HCT116 (cell line): ENCODE data around the gene BCKDK.

Experiments used
- EZH2 ChIP-seq: fragments of 200-600 bp; sonication (generic); IDR thresholded peaks from 2 replicates; pipeline ENCODE4 v1.6.1; 2017; ENCODE audit warnings: antibody characterized with exemption, mixed run types
- FOSL1 ChIP-seq: IDR thresholded peaks from 2 replicates; pipeline ENCODE4 v1.6.1; 2012; ENCODE audit warnings: low read depth
- POLR2A ChIP-seq: IDR thresholded peaks from 2 replicates; pipeline ENCODE4 v1.7.0; 2011; ENCODE audit warnings: borderline replicate concordance; ENCODE audit not compliant: insufficient read depth, insufficient read length; ENCODE audit errors: extremely low read depth
- POLR2AphosphoS5 ChIP-seq: IDR thresholded peaks from 2 replicates; pipeline ENCODE4 v1.6.1; 2011; ENCODE audit warnings: mild to moderate bottlenecking, low read depth, low read length, moderate library complexity
- RAD21 ChIP-seq: IDR thresholded peaks from 2 replicates; pipeline ENCODE4 v1.6.1; 2012; ENCODE audit warnings: low read depth, mild to moderate bottlenecking
- SIN3A ChIP-seq: IDR thresholded peaks from 2 replicates; pipeline ENCODE4 v1.6.1; 2012; ENCODE audit warnings: low read depth
- ZFX ChIP-seq: fragments of 450-650 bp; IDR thresholded peaks from 2 replicates; pipeline ENCODE4 v1.6.1; 2017
- ZNF274 ChIP-seq: fragments of 200-500 bp; sonication (Bioruptor generic); IDR thresholded peaks from 2 replicates; pipeline ENCODE4 v1.6.1; 2014; ENCODE audit warnings: mild to moderate bottlenecking, low read depth, low read length, inconsistent platforms
- TF ChIP-seq, protein P1 (sequence below), 3 experiments: fragments of 200-600 bp in 1 of 3; sonication (generic) in 1 of 3; IDR thresholded peaks in 2 of 3; conservative IDR thresholded peaks in 1 of 3; 2 replicates each; pipeline ENCODE4 v1.5.1; 2012 to 2017; ENCODE audit warnings: low read depth in 2 of 3, low read length in 2 of 3, antibody characterized with exemption in 1 of 3, borderline replicate concordance in 1 of 3, control low read depth in 1 of 3, mild to moderate bottlenecking in 1 of 3, mixed read lengths in 1 of 3, mixed run types in 1 of 3, moderate library complexity in 1 of 3; ENCODE audit not compliant: insufficient read depth in 1 of 3
- TF ChIP-seq, protein P2 (sequence below): IDR thresholded peaks from 2 replicates; pipeline ENCODE4 v1.6.1; 2012
- TF ChIP-seq, protein P3 (sequence below): IDR thresholded peaks from 2 replicates; pipeline ENCODE4 v1.6.1; 2012; ENCODE audit warnings: low read depth
- TF ChIP-seq, protein P4 (sequence below): IDR thresholded peaks from 2 replicates; pipeline ENCODE4 v1.6.1; 2011; ENCODE audit warnings: mild to moderate bottlenecking, low read length, moderate library complexity; ENCODE audit not compliant: insufficient replicate concordance; ENCODE audit errors: extremely low read depth

DNA sequence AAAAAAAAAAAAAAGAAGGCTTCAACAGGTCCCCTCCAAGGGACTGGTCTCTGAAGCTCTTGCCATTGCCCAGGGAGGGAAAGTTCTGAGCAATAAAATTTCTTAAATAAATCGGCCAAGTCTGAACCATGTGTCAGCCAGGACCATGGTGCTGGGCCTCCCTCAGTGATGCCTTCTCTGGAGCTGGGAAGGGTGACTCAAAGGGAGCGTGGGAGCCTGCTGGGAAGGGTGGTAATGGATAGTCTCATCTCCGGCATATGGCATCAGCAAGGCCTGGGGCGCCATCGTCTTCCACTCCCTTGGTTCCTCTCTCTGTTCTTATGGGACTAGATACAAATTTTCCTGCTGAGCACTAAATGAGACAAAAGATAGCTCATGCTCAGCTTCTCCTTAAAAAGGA, 15.9 kb upstream of the BCKDK start:
- TF ChIP-seq POLR2AphosphoS5 = no peak
- TF ChIP-seq ZFX = no peak
- TF ChIP-seq, protein P1, sequence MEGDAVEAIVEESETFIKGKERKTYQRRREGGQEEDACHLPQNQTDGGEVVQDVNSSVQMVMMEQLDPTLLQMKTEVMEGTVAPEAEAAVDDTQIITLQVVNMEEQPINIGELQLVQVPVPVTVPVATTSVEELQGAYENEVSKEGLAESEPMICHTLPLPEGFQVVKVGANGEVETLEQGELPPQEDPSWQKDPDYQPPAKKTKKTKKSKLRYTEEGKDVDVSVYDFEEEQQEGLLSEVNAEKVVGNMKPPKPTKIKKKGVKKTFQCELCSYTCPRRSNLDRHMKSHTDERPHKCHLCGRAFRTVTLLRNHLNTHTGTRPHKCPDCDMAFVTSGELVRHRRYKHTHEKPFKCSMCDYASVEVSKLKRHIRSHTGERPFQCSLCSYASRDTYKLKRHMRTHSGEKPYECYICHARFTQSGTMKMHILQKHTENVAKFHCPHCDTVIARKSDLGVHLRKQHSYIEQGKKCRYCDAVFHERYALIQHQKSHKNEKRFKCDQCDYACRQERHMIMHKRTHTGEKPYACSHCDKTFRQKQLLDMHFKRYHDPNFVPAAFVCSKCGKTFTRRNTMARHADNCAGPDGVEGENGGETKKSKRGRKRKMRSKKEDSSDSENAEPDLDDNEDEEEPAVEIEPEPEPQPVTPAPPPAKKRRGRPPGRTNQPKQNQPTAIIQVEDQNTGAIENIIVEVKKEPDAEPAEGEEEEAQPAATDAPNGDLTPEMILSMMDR (IDR thresholded peaks at IDR 0.05 in 2 of 3, conservative IDR thresholded peaks at IDR 0.05 in 1 of 3; ENCODE audit: borderline replicate concordance in 1 of 3, insufficient read depth in 1 of 3, low read depth in 2 of 3, low read length in 2 of 3) = no peak
- no peak for TF ChIP-seq POLR2A
- TF ChIP-seq, protein P2, sequence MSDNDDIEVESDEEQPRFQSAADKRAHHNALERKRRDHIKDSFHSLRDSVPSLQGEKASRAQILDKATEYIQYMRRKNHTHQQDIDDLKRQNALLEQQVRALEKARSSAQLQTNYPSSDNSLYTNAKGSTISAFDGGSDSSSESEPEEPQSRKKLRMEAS = no peak
- TF ChIP-seq FOSL1 = no peak
- no peak for TF ChIP-seq RAD21
- TF ChIP-seq EZH2 = no peak
- TF ChIP-seq ZNF274 = no peak
- TF ChIP-seq, protein P3, sequence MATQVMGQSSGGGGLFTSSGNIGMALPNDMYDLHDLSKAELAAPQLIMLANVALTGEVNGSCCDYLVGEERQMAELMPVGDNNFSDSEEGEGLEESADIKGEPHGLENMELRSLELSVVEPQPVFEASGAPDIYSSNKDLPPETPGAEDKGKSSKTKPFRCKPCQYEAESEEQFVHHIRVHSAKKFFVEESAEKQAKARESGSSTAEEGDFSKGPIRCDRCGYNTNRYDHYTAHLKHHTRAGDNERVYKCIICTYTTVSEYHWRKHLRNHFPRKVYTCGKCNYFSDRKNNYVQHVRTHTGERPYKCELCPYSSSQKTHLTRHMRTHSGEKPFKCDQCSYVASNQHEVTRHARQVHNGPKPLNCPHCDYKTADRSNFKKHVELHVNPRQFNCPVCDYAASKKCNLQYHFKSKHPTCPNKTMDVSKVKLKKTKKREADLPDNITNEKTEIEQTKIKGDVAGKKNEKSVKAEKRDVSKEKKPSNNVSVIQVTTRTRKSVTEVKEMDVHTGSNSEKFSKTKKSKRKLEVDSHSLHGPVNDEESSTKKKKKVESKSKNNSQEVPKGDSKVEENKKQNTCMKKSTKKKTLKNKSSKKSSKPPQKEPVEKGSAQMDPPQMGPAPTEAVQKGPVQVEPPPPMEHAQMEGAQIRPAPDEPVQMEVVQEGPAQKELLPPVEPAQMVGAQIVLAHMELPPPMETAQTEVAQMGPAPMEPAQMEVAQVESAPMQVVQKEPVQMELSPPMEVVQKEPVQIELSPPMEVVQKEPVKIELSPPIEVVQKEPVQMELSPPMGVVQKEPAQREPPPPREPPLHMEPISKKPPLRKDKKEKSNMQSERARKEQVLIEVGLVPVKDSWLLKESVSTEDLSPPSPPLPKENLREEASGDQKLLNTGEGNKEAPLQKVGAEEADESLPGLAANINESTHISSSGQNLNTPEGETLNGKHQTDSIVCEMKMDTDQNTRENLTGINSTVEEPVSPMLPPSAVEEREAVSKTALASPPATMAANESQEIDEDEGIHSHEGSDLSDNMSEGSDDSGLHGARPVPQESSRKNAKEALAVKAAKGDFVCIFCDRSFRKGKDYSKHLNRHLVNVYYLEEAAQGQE = no peak
- TF ChIP-seq, protein P4, sequence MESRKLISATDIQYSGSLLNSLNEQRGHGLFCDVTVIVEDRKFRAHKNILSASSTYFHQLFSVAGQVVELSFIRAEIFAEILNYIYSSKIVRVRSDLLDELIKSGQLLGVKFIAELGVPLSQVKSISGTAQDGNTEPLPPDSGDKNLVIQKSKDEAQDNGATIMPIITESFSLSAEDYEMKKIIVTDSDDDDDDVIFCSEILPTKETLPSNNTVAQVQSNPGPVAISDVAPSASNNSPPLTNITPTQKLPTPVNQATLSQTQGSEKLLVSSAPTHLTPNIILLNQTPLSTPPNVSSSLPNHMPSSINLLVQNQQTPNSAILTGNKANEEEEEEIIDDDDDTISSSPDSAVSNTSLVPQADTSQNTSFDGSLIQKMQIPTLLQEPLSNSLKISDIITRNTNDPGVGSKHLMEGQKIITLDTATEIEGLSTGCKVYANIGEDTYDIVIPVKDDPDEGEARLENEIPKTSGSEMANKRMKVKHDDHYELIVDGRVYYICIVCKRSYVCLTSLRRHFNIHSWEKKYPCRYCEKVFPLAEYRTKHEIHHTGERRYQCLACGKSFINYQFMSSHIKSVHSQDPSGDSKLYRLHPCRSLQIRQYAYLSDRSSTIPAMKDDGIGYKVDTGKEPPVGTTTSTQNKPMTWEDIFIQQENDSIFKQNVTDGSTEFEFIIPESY = no peak
- no peak for TF ChIP-seq SIN3A
